CD14-positive monocyte (primary cell): ENCODE data around the gene CNPY1. TPM values are rescaled to one million over a fixed set of nuclear protein-coding genes. Genes with fewer than 3 reads are reported as not detected.

ENCODE experiments used
- DNase-seq, 3 donors: peaks; one replicate each; pipeline ENCODE4 v3.0.0-alpha.2; 2011 to 2022
- H2AFZ ChIP-seq: 2 replicates; pipeline ENCODE4 v1.6.0; 2012; ENCODE audit warnings: mild to moderate bottlenecking, low read depth, low read length, inconsistent platforms; ENCODE audit not compliant: insufficient read depth, poor library complexity, severe bottlenecking
- H3K27ac ChIP-seq, 2 donors: 1 replicate in 1 of 2; 2 replicates in 1 of 2; pipeline ENCODE4 v1.5.1; 2012 to 2013; ENCODE audit warnings: low read length in 2 of 2, control low read depth in 1 of 2, inconsistent platforms in 1 of 2, low read depth in 1 of 2, mild to moderate bottlenecking in 1 of 2
- H3K27me3 ChIP-seq, 2 donors: one replicate each; pipeline versions ENCODE4 v1.6.0 to v1.6.1; 2011 to 2013; ENCODE audit warnings: low read length in 2 of 2; ENCODE audit not compliant: control insufficient read depth in 2 of 2, insufficient read depth in 2 of 2
- H3K36me3 ChIP-seq, 2 donors: replicated peaks in 1 of 2; 1 replicate in 1 of 2; 2 replicates in 1 of 2; pipeline versions ENCODE4 v1.5.1 to v1.6.1; 2012 to 2013; ENCODE audit warnings: low read length in 2 of 2, control low read depth in 1 of 2, inconsistent platforms in 1 of 2, mild to moderate bottlenecking in 1 of 2; ENCODE audit not compliant: insufficient read depth in 2 of 2, control insufficient read depth in 1 of 2
- H3K4me1 ChIP-seq, 2 donors: 1 replicate in 1 of 2; 2 replicates in 1 of 2; pipeline versions ENCODE4 v1.5.1 to v1.6.1; 2012 to 2013; ENCODE audit warnings: low read length in 2 of 2, control low read depth in 1 of 2, inconsistent platforms in 1 of 2, mild to moderate bottlenecking in 1 of 2, moderate library complexity in 1 of 2; ENCODE audit not compliant: insufficient read depth in 2 of 2, control insufficient read depth in 1 of 2
- H3K4me2 ChIP-seq: replicated peaks from 2 replicates; pipeline ENCODE3; 2012; ENCODE audit warnings: low read length, moderate library complexity, mild to moderate bottlenecking; ENCODE audit not compliant: poor library complexity, severe bottlenecking; ENCODE audit errors: extremely low read depth
- H3K4me3 ChIP-seq, 3 experiments: fragments of 200-600 bp in 1 of 3; sonication (generic) in 1 of 3; replicated peaks in 1 of 3; 1 replicate in 2 of 3; 2 replicates in 1 of 3; pipeline ENCODE4 v1.5.1; 2011 to 2013; ENCODE audit warnings: low read length in 3 of 3, mild to moderate bottlenecking in 3 of 3, control low read depth in 2 of 3, low read depth in 2 of 3, inconsistent platforms in 1 of 3, moderate library complexity in 1 of 3
- H3K79me2 ChIP-seq: 2 replicates; pipeline ENCODE4 v1.6.0; 2012; ENCODE audit warnings: mild to moderate bottlenecking, control low read depth, inconsistent platforms, low read length, moderate library complexity; ENCODE audit not compliant: insufficient read depth
- H3K9ac ChIP-seq: 2 replicates; pipeline ENCODE4 v1.6.0; 2017; ENCODE audit warnings: low read length, mild to moderate bottlenecking; ENCODE audit not compliant: insufficient read depth, poor library complexity, severe bottlenecking
- H3K9me3 ChIP-seq, 2 donors: replicated peaks in 1 of 2; 1 replicate in 1 of 2; 2 replicates in 1 of 2; pipeline versions ENCODE4 v1.5.1 to v1.6.1; 2012 to 2013; ENCODE audit warnings: low read length in 2 of 2, control low read depth in 1 of 2; ENCODE audit not compliant: control insufficient read depth in 1 of 2, insufficient read depth in 1 of 2
- H4K20me1 ChIP-seq: 2 replicates; pipeline ENCODE4 v1.6.0; 2012; ENCODE audit warnings: mild to moderate bottlenecking, low read length, control low read depth, moderate library complexity; ENCODE audit not compliant: insufficient read depth
- H3K27ac Mint-ChIP-seq, 7 donors: one replicate each; pipeline ENCODE4 v1.8.0; 2020; ENCODE audit warnings: mild to moderate bottlenecking in 7 of 7, mixed read lengths in 7 of 7, moderate library complexity in 6 of 7, inconsistent platforms in 2 of 7
- H3K27me3 Mint-ChIP-seq, 3 donors: one replicate each; pipeline ENCODE4 v1.8.0; 2021 to 2022; ENCODE audit warnings: low read depth in 3 of 3, mild to moderate bottlenecking in 3 of 3, mixed read lengths in 3 of 3, moderate library complexity in 3 of 3, inconsistent platforms in 1 of 3
- H3K36me3 Mint-ChIP-seq, 2 donors: one replicate each; pipeline ENCODE4 v1.8.0; 2020; ENCODE audit warnings: mixed read lengths in 2 of 2, inconsistent platforms in 1 of 2, mild to moderate bottlenecking in 1 of 2
- H3K4me1 Mint-ChIP-seq: one replicate; pipeline ENCODE4 v1.8.0; 2020; ENCODE audit warnings: mild to moderate bottlenecking, mixed read lengths
- H3K4me3 Mint-ChIP-seq, 2 donors: one replicate each; pipeline ENCODE4 v1.8.0; 2020; ENCODE audit warnings: mild to moderate bottlenecking in 2 of 2, mixed read lengths in 2 of 2, moderate library complexity in 1 of 2
- H3K9me3 Mint-ChIP-seq, 7 donors: one replicate each; pipeline ENCODE4 v1.8.0; 2020 to 2022; ENCODE audit warnings: mixed read lengths in 7 of 7, mild to moderate bottlenecking in 6 of 7, moderate library complexity in 6 of 7, inconsistent platforms in 2 of 7
- WGBS: methylation state at CpG from one replicate; pipeline ENCODE4 v1.1.5; 2013; ENCODE audit warnings: missing lambda C conversion rate; ENCODE audit not compliant: insufficient coverage; 5-methylcytosine and 5-hydroxymethylcytosine counted together
- intact Hi-C, 2 donors: fragments of 100-400 bp; cut with micrococcal nuclease; formaldehyde crosslinking; loops; one replicate each; pipeline versions ENCODE4 v1.15.0 to v1.15.1; 2023
- polyA plus RNA-seq, 3 donors: library from polyadenylated mRNA; depleted of rRNA in 1 of 3; unstranded in 2 of 3; stranded (reverse) in 1 of 3; fragments of 300-500 nt in 2 of 3; fragments of >200 nt in 1 of 3; fragmentation: Illumina TruSeq in 2 of 3; gene quantifications; 1 replicate in 2 of 3; 2 replicates in 1 of 3; pipeline ENCODE4 v1.2.3, GENCODE V29; 2012 to 2021
- TF ChIP-seq, protein P1 (sequence below): fragments of 200-600 bp; IDR thresholded peaks from one replicate; pipeline ENCODE4 v1.8.0; 2022; ENCODE audit warnings: antibody characterized with exemption, mild to moderate bottlenecking

CNPY1 gene
- polyA plus RNA-seq, 3 donors: not detected

GRCh38 chr7:155579565-155579964 lies 33.2 kb upstream of the CNPY1 start:
- 95% methylated on average over 13 of the region's 13 CpGs for WGBS
- Histone ChIP-seq H3K79me2 (no peaks in the 10 kb centered on the region), H2AFZ (no peak overlapping the region), H3K4me2 (no peak overlapping the region), H3K9ac (no peak overlapping the region), H3K36me3 (no peaks in the 10 kb centered on the region), H3K27me3 (no peaks in the 10 kb centered on the region), H3K4me3 (no peak overlapping the region), H4K20me1 (no peaks in the 10 kb centered on the region), H3K27ac (no peak overlapping the region), H3K4me1 (peaks cover 8 to 11% of the 10 kb centered on the region in 2 donors), H3K9me3 (no peaks in the 10 kb centered on the region)
- Mint-ChIP-seq H3K27ac (no peak overlapping the region), H3K36me3 (no peaks in the 10 kb centered on the region), H3K9me3 (peaks cover 0 to 2% (median 0%) of the 10 kb centered on the region in 7 donors), H3K4me3 (no peak overlapping the region), H3K4me1 (peaks cover 8% of the 10 kb centered on the region), H3K27me3 (peaks cover 1 to 10% (median 5%) of the 10 kb centered on the region in 3 donors)
- TF ChIP-seq, protein P1, sequence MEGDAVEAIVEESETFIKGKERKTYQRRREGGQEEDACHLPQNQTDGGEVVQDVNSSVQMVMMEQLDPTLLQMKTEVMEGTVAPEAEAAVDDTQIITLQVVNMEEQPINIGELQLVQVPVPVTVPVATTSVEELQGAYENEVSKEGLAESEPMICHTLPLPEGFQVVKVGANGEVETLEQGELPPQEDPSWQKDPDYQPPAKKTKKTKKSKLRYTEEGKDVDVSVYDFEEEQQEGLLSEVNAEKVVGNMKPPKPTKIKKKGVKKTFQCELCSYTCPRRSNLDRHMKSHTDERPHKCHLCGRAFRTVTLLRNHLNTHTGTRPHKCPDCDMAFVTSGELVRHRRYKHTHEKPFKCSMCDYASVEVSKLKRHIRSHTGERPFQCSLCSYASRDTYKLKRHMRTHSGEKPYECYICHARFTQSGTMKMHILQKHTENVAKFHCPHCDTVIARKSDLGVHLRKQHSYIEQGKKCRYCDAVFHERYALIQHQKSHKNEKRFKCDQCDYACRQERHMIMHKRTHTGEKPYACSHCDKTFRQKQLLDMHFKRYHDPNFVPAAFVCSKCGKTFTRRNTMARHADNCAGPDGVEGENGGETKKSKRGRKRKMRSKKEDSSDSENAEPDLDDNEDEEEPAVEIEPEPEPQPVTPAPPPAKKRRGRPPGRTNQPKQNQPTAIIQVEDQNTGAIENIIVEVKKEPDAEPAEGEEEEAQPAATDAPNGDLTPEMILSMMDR: no peak
- no peak for DNase-seq
- intact Hi-C loops: no loop called here

- H3K4me1 Mint-ChIP-seq: peaks cover 5% of the 10 kb centered on the region
Observed at GRCh38 chr7:155578016-155578415, 31.7 kb upstream of the CNPY1 start.

More at GRCh38 chr7:155578016-155578415, 31.7 kb upstream of the CNPY1 start:
- Histone ChIP-seq H4K20me1 (no peaks in the 10 kb centered on the region), H3K9ac (no peak overlapping the region), H3K27ac (no peak overlapping the region), H3K4me1 (peaks cover 7% of the 10 kb centered on the region in 2 donors), H3K36me3 (no peaks in the 10 kb centered on the region), H2AFZ (no peak overlapping the region), H3K79me2 (no peaks in the 10 kb centered on the region), H3K9me3 (no peaks in the 10 kb centered on the region), H3K27me3 (no peaks in the 10 kb centered on the region), H3K4me3 (no peak overlapping the region), H3K4me2 (no peak overlapping the region)
- Mint-ChIP-seq H3K9me3 (peaks cover 0 to 2% (median 0%) of the 10 kb centered on the region in 7 donors), H3K36me3 (no peaks in the 10 kb centered on the region), H3K4me3 (no peak overlapping the region), H3K27me3 (peaks cover 3 to 11% (median 5%) of the 10 kb centered on the region in 3 donors), H3K27ac (no peak overlapping the region)
- TF ChIP-seq, protein P1: no peak
- intact Hi-C loops: no loop called here
- no peak for DNase-seq
- WGBS: 94% methylated on average over 12 of the region's 13 CpGs
